NCI-H2029 treated with DMSO at 0.1 percent for 48 hours (cell line): ENCODE measurements around the gene SEMA3G.

Experiments used
- DNase-seq: peaks from one replicate; lab custom pipeline; 2025; lab: John Stamatoyannopoulos, UW

SEMA3G gene

GRCh38 chr3:52408466-52408865 lies 36.4 kb downstream of the SEMA3G start:
- no peak for DNase-seq

GRCh38 chr3:52407779-52408178 lies 37.1 kb downstream of the SEMA3G start:
- DNase-seq: no peak

GRCh38 chr3:52406791-52407510 lies 38.0 kb downstream of the SEMA3G start:
- no peak for DNase-seq

GRCh38 chr3:52406231-52406661 lies 38.7 kb downstream of the SEMA3G start:
- DNase-seq: no peak

- DNase-seq: no peak
These were observed 39.2 kb downstream of the SEMA3G start for GRCh38 chr3:52405601-52406110.

- no peak for DNase-seq
These were observed 39.8 kb downstream of the SEMA3G start for GRCh38 chr3:52405066-52405465.

- DNase-seq: no peak
These were observed 40.5 kb downstream of the SEMA3G start for GRCh38 chr3:52404391-52404790.

GRCh38 chr3:52403955-52404354 lies 40.9 kb downstream of the SEMA3G start:
- DNase-seq: no peak

GRCh38 chr3:52403271-52403841 lies 41.5 kb downstream of the SEMA3G start:
- DNase-seq: no peak

GRCh38 chr3:52402706-52403270 lies 42.1 kb downstream of the SEMA3G start:
- no peak for DNase-seq

- DNase-seq: no peak
These were observed 42.8 kb downstream of the SEMA3G start for GRCh38 chr3:52402101-52402521.

GRCh38 chr3:52401551-52401950 lies 43.4 kb downstream of the SEMA3G start:
- no peak for DNase-seq

- no peak for DNase-seq
These were observed 43.9 kb downstream of the SEMA3G start for GRCh38 chr3:52401021-52401420.

- no peak for DNase-seq
These were observed 44.6 kb downstream of the SEMA3G start for GRCh38 chr3:52400275-52400793.

- no peak for DNase-seq
These were observed 45.3 kb downstream of the SEMA3G start for GRCh38 chr3:52399593-52399992.

- no peak for DNase-seq
These were observed 45.8 kb downstream of the SEMA3G start for GRCh38 chr3:52399131-52399530.

GRCh38 chr3:52398670-52399081 lies 46.2 kb downstream of the SEMA3G start:
- no peak for DNase-seq

- DNase-seq: no peak
These were observed 47.1 kb downstream of the SEMA3G start for GRCh38 chr3:52397676-52398399.

GRCh38 chr3:52396907-52397591 lies 47.9 kb downstream of the SEMA3G start:
- no peak for DNase-seq

GRCh38 chr3:52396011-52396906 lies 48.6 kb downstream of the SEMA3G start:
- no peak for DNase-seq

GRCh38 chr3:52395503-52395865 lies 49.4 kb downstream of the SEMA3G start:
- no peak for DNase-seq
